Ovary (tissue), 9 donors: Measurements from ENCODE around the gene MT1G. TPM values are rescaled to one million over a fixed set of nuclear protein-coding genes. Genes with fewer than 3 reads are reported as not detected.
"Not testable (repeated sequence)": the region's sequence is repeated elsewhere in the genome, so short reads cannot be mapped to it uniquely, and the experiment has no call there.

Source experiments
- DNase-seq, 5 donors: peaks; one replicate each; pipeline ENCODE4 v3.0.0-alpha.2; 2019 to 2020
- H3K27ac ChIP-seq, 2 donors: fragments of 200-600 bp; one replicate each; pipeline versions ENCODE4 v1.5.1 to v1.8.0; 2019 to 2022
- H3K27me3 ChIP-seq: fragments of 200-600 bp; one replicate; pipeline ENCODE4 v1.8.0; 2022
- H3K36me3 ChIP-seq: fragments of 200-600 bp; sonication (generic); one replicate; pipeline ENCODE4 v1.5.1; 2019
- H3K4me1 ChIP-seq: one replicate; pipeline ENCODE4 v1.8.1; 2013; ENCODE audit warnings: mild to moderate bottlenecking, moderate library complexity; ENCODE audit not compliant: insufficient read depth
- H3K4me3 ChIP-seq: fragments of 200-600 bp; sonication (generic); one replicate; pipeline ENCODE4 v1.5.1; 2017
- H3K9me3 ChIP-seq, 2 donors: fragments of 200-600 bp in 1 of 2; sonication (generic) in 1 of 2; one replicate each; pipeline versions ENCODE4 v1.5.1 to v1.8.1; 2013 to 2019; ENCODE audit warnings: mild to moderate bottlenecking in 1 of 2, moderate library complexity in 1 of 2
- EP300 ChIP-seq: sonication (generic); formaldehyde crosslinking; IDR thresholded peaks from one replicate; pipeline ENCODE4 v1.6.1; 2017; ENCODE audit warnings: antibody characterized with exemption
- POLR2A ChIP-seq: fragments of 450-650 bp; IDR thresholded peaks from one replicate; pipeline ENCODE4 v1.6.1; 2017; ENCODE audit warnings: antibody characterized with exemption, mild to moderate bottlenecking, moderate library complexity
- WGBS, 3 donors: extraction: QIAGEN DNeasy Blood & Tissue Kit in 1 of 3; methylation state at CpG; one replicate each; pipeline versions ENCODE4 v1.1.5 to v1.1.7; 2013 to 2017; 5-methylcytosine and 5-hydroxymethylcytosine counted together
- intact Hi-C, 4 donors: fragments of 100-400 bp; cut with DNase I; formaldehyde crosslinking; loops; one replicate each; pipeline versions ENCODE4 v1.11.0 to v1.15.1; 2022 to 2023
- polyA plus RNA-seq, 2 donors: library from polyadenylated mRNA; stranded (reverse); fragments of 200-250 nt in 1 of 2; fragments of 350-450 nt in 1 of 2; fragmentation: Illumina TruSeq in 1 of 2; extraction: RNeasy Lipid Tissue Mini Kit (QIAGEN cat#74804) in 1 of 2; gene quantifications; one replicate each; pipeline ENCODE4 v1.2.3, GENCODE V29; 2013 to 2014
- total RNA-seq, 7 donors: library from RNA; depleted of rRNA in 2 of 7; stranded (reverse); fragments of >200 nt in 2 of 7; fragmentation: NEBNext Ultra II Directional in 3 of 7; extraction: Animal tissue kit (Norgen Biotek cat#: 25700) in 3 of 7; gene quantifications; one replicate each; pipeline versions ENCODE4 v1.1.0 to v1.2.4, GENCODE V29; 2016 to 2023
- TF ChIP-seq, protein P1 (sequence below), 3 donors: fragments of 450-650 bp in 2 of 3; fragments of 200-600 bp in 1 of 3; IDR thresholded peaks; one replicate each; pipeline versions ENCODE4 v1.5.1 to v1.8.0; 2016 to 2022; ENCODE audit warnings: antibody characterized with exemption in 3 of 3, mild to moderate bottlenecking in 1 of 3
- donor health status: DM: no; HTN: no; CAD: no; lungs with moderate emphysema.
- donor health status: DM: no; HTN: no; CAD: no.
- donor health status: Bipolar disorder and iron deficiency.
- donor health status: DM: yes; HTN: yes; CAD: no.
- donor health status: DM: no; HTN: no; CAD: no.
- donor health status: DM: yes; HTN: yes; CAD: no.

Gene MT1G
- total and polyA plus RNA-seq, 9 donors = 1.00 to 6.9 (median 3.9) TPM; not detected in 3

DNA sequence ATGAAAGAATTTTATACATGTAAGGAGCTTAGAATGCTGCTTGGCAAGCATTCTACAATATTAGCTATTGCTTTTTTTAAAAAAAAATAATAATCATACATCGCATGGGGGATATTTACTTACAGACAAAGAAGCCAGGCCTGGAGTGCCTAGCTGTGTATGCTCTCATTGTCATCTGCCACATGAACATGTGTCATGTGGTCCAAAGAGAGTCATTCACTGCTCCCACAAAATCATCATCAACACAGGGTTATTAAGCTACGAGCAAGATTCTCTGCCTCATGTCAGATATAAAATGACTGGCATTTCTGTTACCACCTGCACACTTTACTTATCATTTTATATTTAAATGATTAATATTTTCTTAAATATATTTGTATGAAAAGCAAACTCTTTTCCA is 44.2 kb downstream of the MT1G start:
- H3K36me3 ChIP-seq = no peaks in the 10 kb centered on the region
- intact Hi-C loops = loop anchor here in 1 of 4 donors (10.0 kb wide), 1 partner anchor 51 kb away; no protein-coding TSS in a partner anchor
- no peaks in the 10 kb centered on the region for H3K27me3 ChIP-seq
- peaks cover 6% of the 10 kb centered on the region for H3K4me1 ChIP-seq
- no peak overlapping the region for H3K27ac ChIP-seq
- DNase-seq = no peak
- WGBS, 3 donors = 89 to 96% (median 96%) methylated on average over 2 of the region's 2 CpGs
- H3K4me3 ChIP-seq = no peak overlapping the region
- no peaks in the 10 kb centered on the region for H3K9me3 ChIP-seq
- no peak for TF ChIP-seq EP300
- no peak for TF ChIP-seq POLR2A
- TF ChIP-seq, protein P1, sequence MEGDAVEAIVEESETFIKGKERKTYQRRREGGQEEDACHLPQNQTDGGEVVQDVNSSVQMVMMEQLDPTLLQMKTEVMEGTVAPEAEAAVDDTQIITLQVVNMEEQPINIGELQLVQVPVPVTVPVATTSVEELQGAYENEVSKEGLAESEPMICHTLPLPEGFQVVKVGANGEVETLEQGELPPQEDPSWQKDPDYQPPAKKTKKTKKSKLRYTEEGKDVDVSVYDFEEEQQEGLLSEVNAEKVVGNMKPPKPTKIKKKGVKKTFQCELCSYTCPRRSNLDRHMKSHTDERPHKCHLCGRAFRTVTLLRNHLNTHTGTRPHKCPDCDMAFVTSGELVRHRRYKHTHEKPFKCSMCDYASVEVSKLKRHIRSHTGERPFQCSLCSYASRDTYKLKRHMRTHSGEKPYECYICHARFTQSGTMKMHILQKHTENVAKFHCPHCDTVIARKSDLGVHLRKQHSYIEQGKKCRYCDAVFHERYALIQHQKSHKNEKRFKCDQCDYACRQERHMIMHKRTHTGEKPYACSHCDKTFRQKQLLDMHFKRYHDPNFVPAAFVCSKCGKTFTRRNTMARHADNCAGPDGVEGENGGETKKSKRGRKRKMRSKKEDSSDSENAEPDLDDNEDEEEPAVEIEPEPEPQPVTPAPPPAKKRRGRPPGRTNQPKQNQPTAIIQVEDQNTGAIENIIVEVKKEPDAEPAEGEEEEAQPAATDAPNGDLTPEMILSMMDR (IDR thresholded peaks at IDR 0.05) = no peak

DNA sequence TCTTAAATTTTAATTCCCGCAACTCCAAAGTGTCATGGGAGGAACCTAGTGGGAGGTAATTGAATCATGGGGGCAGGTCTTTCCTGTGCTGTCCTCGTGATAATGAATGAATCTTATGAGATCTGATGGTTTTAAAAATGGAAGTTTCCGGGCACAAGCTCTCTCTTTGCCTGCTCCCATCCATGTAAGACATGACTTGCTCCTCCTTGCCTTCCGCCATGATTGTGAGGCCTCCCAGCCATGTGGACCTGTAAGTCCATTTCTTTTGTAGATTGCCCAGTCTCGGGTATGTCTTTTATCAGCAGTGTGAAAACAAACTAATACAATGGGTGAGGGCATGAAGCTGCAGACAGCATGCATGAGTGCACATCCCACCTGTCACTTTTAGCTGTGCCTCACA is 44.7 kb downstream of the MT1G start:
- H3K27ac ChIP-seq, H3K36me3 ChIP-seq, H3K27me3 ChIP-seq, DNase-seq, H3K9me3 ChIP-seq, H3K4me1 ChIP-seq, H3K4me3 ChIP-seq: not testable (repeated sequence)
- intact Hi-C loops = loop anchor here in 1 of 4 donors (10.0 kb wide), 1 partner anchor 52 kb away; no protein-coding TSS in a partner anchor
- WGBS, 3 donors = 90 to 93% (median 90%) methylated on average over 5 of the region's 5 CpGs

DNA sequence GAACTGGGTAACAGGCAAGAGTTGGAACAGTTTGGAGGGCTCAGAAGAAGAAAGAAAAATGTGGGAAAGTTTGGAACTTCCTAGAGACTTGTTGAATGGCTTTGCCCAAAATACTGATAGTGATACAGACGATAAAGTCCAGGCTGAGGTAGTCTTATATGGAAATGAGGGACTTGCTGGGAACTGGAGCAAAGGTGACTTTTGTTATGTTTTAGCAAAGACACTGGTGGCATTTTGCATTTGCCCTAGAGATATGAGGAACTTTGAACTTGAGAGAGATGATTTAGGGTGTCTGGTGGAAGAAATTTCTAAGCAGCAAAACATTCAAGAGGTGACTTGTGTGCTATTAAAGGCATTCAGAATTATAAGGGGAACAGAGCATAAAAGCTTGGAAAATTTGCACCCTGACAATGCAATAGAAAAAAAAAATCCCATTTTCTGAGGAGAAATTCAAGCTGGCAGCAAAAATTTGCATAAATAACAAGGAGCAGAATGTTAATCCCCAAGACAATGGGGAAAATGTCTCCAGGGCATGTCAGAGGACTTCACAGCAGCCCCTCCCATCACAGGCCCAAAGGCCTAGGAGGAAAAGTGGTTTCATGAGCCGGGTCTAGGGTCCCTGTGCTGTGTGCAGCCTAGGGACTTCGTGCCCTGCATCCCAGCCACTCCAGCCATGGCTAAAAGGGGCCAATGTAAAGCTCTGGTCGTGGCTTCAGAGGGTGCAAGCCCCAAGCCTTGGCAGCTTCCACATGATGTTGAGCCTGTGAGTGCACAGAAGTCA is 46.0 kb downstream of the MT1G start:
- H3K4me3 ChIP-seq, H3K27me3 ChIP-seq, H3K9me3 ChIP-seq, H3K36me3 ChIP-seq, DNase-seq, H3K4me1 ChIP-seq, H3K27ac ChIP-seq: not testable (repeated sequence)
- 65 to 74% (median 71%) methylated on average over 4 of the region's 4 CpGs for WGBS, 3 donors
- intact Hi-C loops = loop anchor here in 1 of 4 donors (10.0 kb wide), 1 partner anchor 53 kb away; no protein-coding TSS in a partner anchor

DNA sequence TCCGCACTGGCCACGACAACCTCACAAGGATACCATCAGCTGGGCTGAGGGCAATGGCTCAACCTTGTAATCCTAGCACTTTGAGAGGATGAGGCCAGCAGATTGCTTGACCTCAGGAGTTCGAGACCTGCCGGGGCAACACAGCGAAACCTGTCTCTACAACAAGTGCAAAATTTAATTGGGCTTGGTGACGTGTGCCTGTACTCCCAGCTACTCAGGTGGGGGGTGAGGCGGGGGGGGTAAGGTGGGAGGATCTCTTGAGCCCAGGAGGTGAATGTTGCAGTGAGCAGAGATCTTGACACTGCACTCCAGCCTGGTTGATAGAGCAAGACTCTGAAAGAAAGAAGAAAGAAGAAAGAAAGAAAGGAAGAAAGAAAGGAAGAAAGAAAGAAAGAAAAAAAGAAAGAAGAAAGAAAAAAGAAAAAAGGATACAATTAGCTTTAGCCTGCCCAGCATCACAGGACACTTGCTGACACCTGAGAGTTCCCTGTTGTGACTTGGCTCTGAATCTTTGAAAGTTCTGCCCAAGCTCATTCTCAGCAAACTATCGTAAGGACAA is 47.4 kb downstream of the MT1G start:
- DNase-seq = no peak
- H3K9me3 ChIP-seq = no peaks in the 10 kb centered on the region
- H3K36me3 ChIP-seq = no peaks in the 10 kb centered on the region
- no peak for TF ChIP-seq EP300
- TF ChIP-seq, protein P1 (IDR thresholded peaks at IDR 0.05) = no peak
- no peak for TF ChIP-seq POLR2A
- H3K4me3 ChIP-seq = no peak overlapping the region
- no peaks in the 10 kb centered on the region for H3K27me3 ChIP-seq
- 72 to 91% (median 75%) methylated on average over 7 to 8 of the region's 8 CpGs for WGBS, 3 donors
- peaks cover 2% of the 10 kb centered on the region for H3K4me1 ChIP-seq
- H3K27ac ChIP-seq = no peak overlapping the region
- intact Hi-C loops = loop anchor here in 1 of 4 donors (10.0 kb wide), 1 partner anchor 54 kb away; no protein-coding TSS in a partner anchor

DNA sequence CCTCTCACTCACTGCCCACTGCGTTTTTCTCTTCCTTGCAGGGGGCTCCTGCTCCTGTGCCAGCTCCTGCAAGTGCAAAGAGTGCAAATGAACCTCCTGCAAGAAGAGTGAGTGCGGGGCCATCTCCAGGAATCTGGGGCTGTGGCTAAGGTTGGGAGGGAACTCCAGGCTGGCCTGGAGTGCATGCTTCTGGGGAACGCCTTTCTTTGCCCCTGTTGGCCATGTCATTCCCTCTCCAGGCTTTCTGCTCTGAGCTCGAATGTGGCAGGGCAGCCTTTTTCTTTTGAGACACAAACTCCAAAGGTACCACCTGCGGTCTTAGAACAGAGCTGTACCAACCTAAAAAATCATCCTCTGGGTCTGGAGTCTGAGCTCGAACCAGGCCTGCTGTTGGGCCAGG is 49.7 kb downstream of the MT1G start:
- intact Hi-C loops = no loop called here
- Histone ChIP-seq H3K27ac (no peak overlapping the region), H3K4me1 (peaks cover 2% of the 10 kb centered on the region), H3K36me3 (no peaks in the 10 kb centered on the region), H3K9me3 (no peaks in the 10 kb centered on the region), H3K4me3 (no peak overlapping the region), H3K27me3 (no peaks in the 10 kb centered on the region)
- TF ChIP-seq POLR2A (no peak), EP300 (no peak)
- TF ChIP-seq, protein P1 (IDR thresholded peaks at IDR 0.05) = no peak
- WGBS, 3 donors = 69 to 78% (median 77%) methylated on average over 6 of the region's 6 CpGs
- DNase-seq = no peak
